ENCODE measurements around the gene CYP11A1.

GRCh38 chr15:74384566-74384880 is 17.1 kb upstream of the CYP11A1 start:
- no peak for TF ChIP-seq CTCF (IDR thresholded peaks at IDR 0.05)
- no peak for TF ChIP-seq POLR2A (IDR thresholded peaks at IDR 0.05)
